HG03280 (cell line): ENCODE data around the gene MAPKAPK3.
"Not testable (repeated sequence)": the region's sequence is repeated elsewhere in the genome, so short reads cannot be mapped to it uniquely, and the experiment has no call there.

Experiments
- ATAC-seq: cut with Tn5 transposase; IDR thresholded peaks from one replicate; pipeline ENCODE4 v1.9.1; 2021; ENCODE audit warnings: mild to moderate bottlenecking, moderate library complexity; ENCODE audit not compliant: unreplicated experiment

Gene MAPKAPK3

GRCh38 chr3:50676031-50676705 lies 59.2 kb downstream of the MAPKAPK3 start:
- no peak for ATAC-seq

GRCh38 chr3:50687127-50687751 lies 70.3 kb downstream of the MAPKAPK3 start:
- ATAC-seq, result no peak

GRCh38 chr3:50687916-50688315 lies 71.0 kb downstream of the MAPKAPK3 start:
- no peak for ATAC-seq

GRCh38 chr3:50688602-50689001 lies 71.7 kb downstream of the MAPKAPK3 start:
- not testable (repeated sequence) for ATAC-seq

DNA sequence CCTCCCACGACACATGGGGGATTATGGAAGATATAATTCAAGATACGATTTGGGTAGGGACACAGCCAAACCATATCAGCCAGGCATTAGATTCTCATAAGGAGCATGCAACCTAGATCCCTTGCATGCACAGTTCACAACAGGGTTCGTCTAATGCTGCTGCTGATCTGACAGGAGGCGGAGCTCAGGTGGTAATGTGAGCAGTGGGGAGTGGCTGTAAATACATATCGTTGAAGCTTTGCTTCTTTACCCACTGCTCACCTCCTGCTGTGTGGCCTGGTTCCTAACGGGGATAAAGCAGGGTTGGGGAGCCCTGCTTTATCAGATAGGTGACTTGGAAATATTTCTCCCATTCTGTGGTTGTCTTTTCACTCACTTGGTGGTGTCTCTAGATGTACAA lies 72.6 kb downstream of the MAPKAPK3 start:
- no peak for ATAC-seq

DNA sequence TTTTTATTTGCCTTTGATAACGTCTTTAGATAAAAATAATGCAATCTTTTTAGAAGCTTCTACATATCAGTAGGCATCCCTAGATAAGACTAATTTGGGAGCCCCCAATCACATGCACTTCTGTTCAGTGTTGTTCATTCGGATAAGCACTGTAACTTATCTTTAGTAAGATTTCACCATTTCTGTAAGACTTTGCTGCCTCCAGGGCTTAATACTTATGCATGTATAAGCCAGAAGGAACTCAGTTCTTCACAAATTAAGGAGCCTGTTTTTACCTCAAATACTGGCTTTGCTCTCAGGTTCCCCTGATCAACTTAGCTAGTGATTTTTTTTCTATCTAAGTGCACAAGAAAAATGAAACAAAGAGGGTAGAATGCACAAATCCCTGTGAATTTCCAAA lies 78.1 kb downstream of the MAPKAPK3 start:
- ATAC-seq, result no peak

GRCh38 chr3:50696276-50696675 lies 79.3 kb downstream of the MAPKAPK3 start:
- ATAC-seq, result no peak

DNA sequence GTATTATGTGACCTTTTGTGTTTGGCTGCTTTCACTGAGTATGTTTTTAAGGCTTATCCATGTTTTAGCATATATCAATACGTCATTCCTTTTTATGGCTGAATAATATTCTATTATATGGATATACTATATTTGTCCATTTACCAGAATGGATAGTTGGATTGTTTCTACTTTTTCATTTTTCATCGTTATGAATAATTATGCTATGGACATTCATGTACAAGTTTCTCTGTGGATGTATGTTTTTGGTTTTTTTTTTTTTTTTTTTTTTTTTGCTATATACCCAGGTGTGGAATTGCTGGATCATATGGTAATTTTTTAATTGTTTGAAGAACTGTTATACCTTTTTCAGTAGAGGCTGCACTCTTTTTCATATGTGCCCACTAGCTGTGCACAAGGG lies 81.3 kb downstream of the MAPKAPK3 start:
- ATAC-seq, result no peak
